Stomach (tissue), 9 donors: Measurements from ENCODE around the gene GPATCH1. TPM values are rescaled to one million over a fixed set of nuclear protein-coding genes. Genes with fewer than 3 reads are reported as not detected.

Experiments
- DNase-seq, 2 donors: peaks; one replicate each; pipeline versions ENCODE4 v3.0.0 to v3.0.0-alpha.2; 2013 to 2019
- H3K27ac ChIP-seq, 5 donors: fragments of 200-600 bp in 4 of 5; sonication (generic) in 4 of 5; one replicate each; pipeline ENCODE4 v1.5.1; 2013 to 2019; ENCODE audit warnings: mild to moderate bottlenecking in 1 of 5, moderate library complexity in 1 of 5
- H3K27me3 ChIP-seq, 3 donors: fragments of 200-600 bp; sonication (generic); one replicate each; pipeline ENCODE4 v1.5.1; 2017 to 2019; ENCODE audit warnings: mixed run types in 1 of 3
- H3K36me3 ChIP-seq, 4 donors: fragments of 200-600 bp; sonication (generic); 1 replicate in 3 of 4; 2 replicates in 1 of 4; pipeline ENCODE4 v1.5.1; 2016 to 2019
- H3K4me1 ChIP-seq, 4 donors: fragments of 200-600 bp; sonication (generic); one replicate each; pipeline ENCODE4 v1.5.1; 2016 to 2019
- H3K4me3 ChIP-seq, 4 donors: fragments of 200-600 bp; sonication (generic) in 3 of 4; one replicate each; pipeline ENCODE4 v1.5.1; 2016 to 2019; ENCODE audit warnings: mild to moderate bottlenecking in 1 of 4
- H3K9me3 ChIP-seq, 4 donors: fragments of 200-600 bp; sonication (generic); one replicate each; pipeline ENCODE4 v1.5.1; 2016 to 2019
- CTCF ChIP-seq, 7 experiments: fragments of 450-650 bp in 4 of 7; fragments of 200-600 bp in 3 of 7; sonication (generic) in 3 of 7; IDR thresholded peaks; one replicate each; pipeline ENCODE4 v1.5.1; 2016 to 2019; ENCODE audit warnings: antibody characterized with exemption in 7 of 7, control low read depth in 2 of 7, mild to moderate bottlenecking in 1 of 7
- EP300 ChIP-seq: sonication (generic); formaldehyde crosslinking; IDR thresholded peaks from one replicate; pipeline ENCODE4 v1.6.1; 2017; ENCODE audit warnings: antibody characterized with exemption
- POLR2A ChIP-seq, 4 donors: fragments of 450-650 bp; IDR thresholded peaks; one replicate each; pipeline ENCODE4 v1.6.1; 2016; ENCODE audit warnings: antibody characterized with exemption in 4 of 4, control low read depth in 2 of 4, mild to moderate bottlenecking in 1 of 4, moderate library complexity in 1 of 4
- POLR2AphosphoS5 ChIP-seq, 3 donors: sonication (generic); formaldehyde crosslinking; IDR thresholded peaks; one replicate each; pipeline ENCODE4 v1.6.1; 2016; ENCODE audit warnings: antibody characterized with exemption in 3 of 3
- WGBS, 5 donors: extraction: QIAGEN DNeasy Blood & Tissue Kit in 3 of 5; methylation state at CpG; one replicate each; pipeline versions ENCODE4 v1.1.5 to v1.1.7; 2013 to 2018; 5-methylcytosine and 5-hydroxymethylcytosine counted together
- intact Hi-C: fragments of 100-400 bp; cut with DNase I; formaldehyde crosslinking; loops from one replicate; pipeline ENCODE4 v1.15.1; 2023; ENCODE audit warnings: low total_unique reads
- polyA plus RNA-seq, 3 donors: library from polyadenylated mRNA; stranded (reverse); fragments of 200-250 nt; gene quantifications; one replicate each; pipeline ENCODE4 v1.2.3, GENCODE V29; 2013
- total RNA-seq, 5 donors: library from RNA; depleted of rRNA; stranded (reverse); fragments of >200 nt; gene quantifications; one replicate each; pipeline versions ENCODE4 v1.1.0 to v1.2.3, GENCODE V29; 2014 to 2016
- donor health status: healthy with polysubstance abuse.
- donor health status: Bipolar disorder and iron deficiency.
- donor health status: healthy.

Gene GPATCH1
- total and polyA plus RNA-seq, 8 donors: 1.2 to 31.5 (median 5.6) TPM

- TF ChIP-seq POLR2AphosphoS5 (IDR thresholded peaks at IDR 0.05) (peak in 2 of 3 donors; percentile 73 to 80), EP300 (no peak)
- WGBS, 5 donors: 21 to 44% (median 35%) methylated on average over 15 of the region's 15 CpGs
- DNase-seq: peak; percentile 57 to 82
- no peaks in the 10 kb centered on the region for H3K9me3 ChIP-seq
- no peak overlapping the region for H3K4me3 ChIP-seq
- H3K4me1 ChIP-seq: peaks cover 24 to 54% (median 39%) of the 10 kb centered on the region in 4 donors
- intact Hi-C loops: no loop called here
- peak overlapping the region; percentile 76 to 85 (median 80) for H3K27ac ChIP-seq
- H3K27me3 ChIP-seq: no peaks in the 10 kb centered on the region
- peaks cover 0 to 2% (median under 1%) of the 10 kb centered on the region in 4 donors for H3K36me3 ChIP-seq
These were observed 31.9 kb upstream of the GPATCH1 start for GRCh38 chr19:33048806-33049676.

- Histone ChIP-seq H3K27me3 (no peaks in the 10 kb centered on the region), H3K36me3 (no peaks in the 10 kb centered on the region), H3K9me3 (no peaks in the 10 kb centered on the region), H3K4me3 (no peak overlapping the region), H3K27ac (peak overlapping the region; percentile 76 to 85 (median 80)), H3K4me1 (peaks cover 24 to 64% (median 41%) of the 10 kb centered on the region in 4 donors)
- 95 to 97% (median 95%) methylated on average over 3 of the region's 3 CpGs for WGBS, 5 donors
- intact Hi-C loops: no loop called here
- no peak for DNase-seq
- TF ChIP-seq POLR2A (IDR thresholded peaks at IDR 0.05): no peak
- no peak for TF ChIP-seq CTCF (IDR thresholded peaks at IDR 0.05)
These were observed 30.9 kb upstream of the GPATCH1 start for GRCh38 chr19:33050110-33050509.

GRCh38 chr19:33052352-33052972 is 28.5 kb upstream of the GPATCH1 start:
- 28 to 45% (median 40%) methylated on average over 8 of the region's 8 CpGs for WGBS, 5 donors
- Histone ChIP-seq H3K27ac (peak overlapping the region; percentile 52 to 84 (median 67)), H3K27me3 (no peaks in the 10 kb centered on the region), H3K9me3 (no peaks in the 10 kb centered on the region), H3K36me3 (no peaks in the 10 kb centered on the region), H3K4me1 (peaks cover 24 to 58% (median 38%) of the 10 kb centered on the region in 4 donors), H3K4me3 (no peak overlapping the region)
- peak; percentile 37 to 69 for DNase-seq
- TF ChIP-seq CTCF (IDR thresholded peaks at IDR 0.05) (no peak), POLR2AphosphoS5 (IDR thresholded peaks at IDR 0.05) (peak in 2 of 3 donors; percentile 21 to 63)
- intact Hi-C loops: no loop called here

GRCh38 chr19:33054623-33055022 is 26.4 kb upstream of the GPATCH1 start:
- peak overlapping the region in 4 of 5 donors; percentile 67 to 84 (median 75) for H3K27ac ChIP-seq
- 31 to 73% (median 44%) methylated on average over 2 to 8 of the region's 8 CpGs for WGBS, 5 donors
- TF ChIP-seq POLR2AphosphoS5 (IDR thresholded peaks at IDR 0.05) (peak in 2 of 3 donors; percentile 61 to 73), POLR2A (IDR thresholded peaks at IDR 0.05) (no peak), CTCF (IDR thresholded peaks at IDR 0.05) (no peak)
- no peaks in the 10 kb centered on the region for H3K36me3 ChIP-seq
- H3K4me3 ChIP-seq: no peak overlapping the region
- DNase-seq: peak in 1 of 2 donors; percentile 90
- H3K4me1 ChIP-seq: peaks cover 15 to 53% (median 32%) of the 10 kb centered on the region in 4 donors
- H3K9me3 ChIP-seq: no peaks in the 10 kb centered on the region
- H3K27me3 ChIP-seq: no peaks in the 10 kb centered on the region
- intact Hi-C loops: no loop called here
